NCI-H2081 (cell line): Measurements from ENCODE around the gene PAX3.
"Not testable (repeated sequence)": the region's sequence is repeated elsewhere in the genome, so short reads cannot be mapped to it uniquely, and the experiment has no call there.

Experiments
- DNase-seq, 2 experiments: peaks; one replicate each; lab custom pipeline; 2025; lab: John Stamatoyannopoulos, UW

Gene PAX3

DNA sequence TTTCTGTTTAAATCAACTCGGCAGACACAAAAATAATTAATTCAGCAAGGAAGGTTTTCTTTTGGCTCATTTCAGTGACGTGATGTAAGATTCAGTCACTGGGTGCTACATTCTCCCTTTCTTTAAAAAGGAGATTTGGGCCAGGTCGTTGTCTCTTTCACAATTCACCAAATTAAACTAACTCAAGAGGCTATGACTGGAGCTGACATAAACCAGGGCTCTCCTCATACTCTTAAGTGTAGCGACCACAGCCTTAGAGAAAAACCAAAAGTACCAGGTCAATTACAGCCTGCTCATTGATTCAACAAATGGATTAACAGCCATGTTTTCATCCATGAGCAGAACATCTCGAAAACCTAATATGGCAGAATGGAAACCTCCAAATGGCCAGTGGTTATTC lies 85.7 kb downstream of the PAX3 start:
- no peak for DNase-seq

DNA sequence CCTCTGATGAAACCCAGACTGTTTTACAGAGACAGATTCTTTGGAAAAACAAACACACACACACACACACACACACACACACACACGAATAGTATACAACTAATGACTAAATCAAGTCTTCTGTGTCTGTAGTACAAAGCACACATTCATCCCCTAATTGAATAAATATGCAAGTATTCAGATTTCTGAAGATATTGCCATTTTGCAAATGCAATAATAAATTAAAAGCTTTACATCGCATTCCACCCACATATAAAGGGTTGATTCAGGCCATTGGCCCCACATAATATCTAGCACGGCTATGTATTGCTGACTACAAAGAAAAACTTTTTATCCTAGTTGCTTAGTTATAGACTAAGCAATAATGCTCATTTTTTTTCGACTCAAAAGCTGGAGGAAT lies 86.2 kb downstream of the PAX3 start:
- no peak for DNase-seq

DNA sequence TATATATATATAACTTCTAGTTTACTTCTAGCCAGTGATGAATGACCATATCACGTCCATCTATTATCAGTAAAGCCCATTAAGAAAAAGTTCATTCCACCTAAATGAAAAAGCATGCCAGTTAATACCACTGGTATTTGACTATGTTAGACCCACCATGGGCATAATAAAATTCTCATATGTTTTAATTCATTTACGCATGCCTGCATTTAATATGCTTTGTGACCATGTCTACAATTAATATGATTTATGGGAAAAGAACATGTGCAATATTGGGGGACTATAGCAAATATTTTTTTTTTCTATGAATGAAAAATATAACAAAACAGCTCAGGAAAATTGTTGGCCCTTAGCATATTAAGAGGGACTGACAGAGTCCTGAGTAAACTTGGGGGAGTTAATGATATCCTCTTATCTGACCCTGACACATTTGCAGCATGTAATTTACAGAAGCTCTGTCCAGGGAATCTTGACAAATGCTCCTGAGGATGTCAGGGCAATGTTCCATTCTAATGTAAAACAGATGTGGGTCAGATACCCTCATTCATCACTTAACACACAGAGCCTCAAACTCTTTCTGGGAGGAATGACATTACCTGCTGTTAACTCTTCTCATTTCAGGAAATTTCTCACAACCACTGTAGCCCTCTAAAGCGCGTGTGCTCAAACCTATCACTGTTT lies 90.6 kb downstream of the PAX3 start:
- no peak for DNase-seq

DNA sequence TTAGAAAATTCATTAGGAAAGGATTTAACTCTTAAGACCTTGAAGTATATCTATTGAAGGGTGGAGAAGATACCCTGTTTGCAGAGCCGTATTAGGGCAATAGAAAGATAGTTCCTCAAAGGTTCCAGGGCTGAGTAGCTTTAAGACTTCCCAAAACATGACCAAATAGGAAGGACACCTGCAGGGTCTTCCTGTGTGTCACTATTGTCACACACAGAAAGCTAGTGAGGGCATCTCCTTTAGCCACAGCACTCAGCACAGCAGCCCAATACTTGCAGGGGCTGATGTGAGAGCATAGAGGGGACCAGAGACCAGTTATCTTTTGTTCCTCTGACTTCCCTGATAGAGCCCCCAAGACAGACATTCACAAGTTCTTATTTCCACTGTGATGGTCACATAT lies 93.7 kb downstream of the PAX3 start:
- DNase-seq, result no peak

DNA sequence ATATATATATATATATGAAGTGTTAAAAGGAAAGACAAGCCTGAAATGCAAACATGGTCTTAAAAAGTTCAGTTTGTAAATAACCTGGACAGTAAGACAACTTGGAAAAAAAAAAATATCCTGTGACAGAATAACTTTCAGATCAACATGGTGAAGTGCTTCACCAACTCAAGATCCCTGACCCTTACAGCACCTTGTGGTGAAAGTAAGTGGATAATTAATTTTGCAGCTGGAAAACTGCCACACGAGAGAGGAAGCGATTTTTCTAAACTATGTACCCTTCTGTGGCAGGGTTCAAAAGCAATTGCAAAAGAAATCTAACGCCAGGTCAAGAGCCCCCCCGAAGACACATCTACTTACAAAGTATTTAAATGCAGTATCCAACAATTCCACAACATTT lies 95.8 kb downstream of the PAX3 start:
- no peak for DNase-seq

DNA sequence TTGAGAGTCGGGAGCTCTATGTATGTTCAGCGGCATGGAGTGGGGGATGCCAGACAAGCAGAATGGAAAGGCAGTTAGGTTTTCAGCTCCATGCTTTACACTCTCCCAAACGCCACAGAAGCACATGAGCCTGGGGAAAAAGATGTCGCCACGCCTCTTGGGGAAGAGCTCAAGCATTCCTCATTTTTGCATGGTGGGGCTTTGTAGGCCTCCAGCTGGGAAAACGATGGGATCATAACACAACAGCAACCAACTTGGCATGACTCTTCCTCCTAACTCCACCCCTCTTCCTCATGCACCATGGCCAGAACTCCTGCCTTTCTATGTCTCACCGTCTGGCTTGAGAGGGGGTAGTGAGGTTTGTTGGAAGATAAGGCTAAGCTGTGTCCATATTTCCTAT lies 102.6 kb downstream of the PAX3 start:
- DNase-seq, result no peak

DNA sequence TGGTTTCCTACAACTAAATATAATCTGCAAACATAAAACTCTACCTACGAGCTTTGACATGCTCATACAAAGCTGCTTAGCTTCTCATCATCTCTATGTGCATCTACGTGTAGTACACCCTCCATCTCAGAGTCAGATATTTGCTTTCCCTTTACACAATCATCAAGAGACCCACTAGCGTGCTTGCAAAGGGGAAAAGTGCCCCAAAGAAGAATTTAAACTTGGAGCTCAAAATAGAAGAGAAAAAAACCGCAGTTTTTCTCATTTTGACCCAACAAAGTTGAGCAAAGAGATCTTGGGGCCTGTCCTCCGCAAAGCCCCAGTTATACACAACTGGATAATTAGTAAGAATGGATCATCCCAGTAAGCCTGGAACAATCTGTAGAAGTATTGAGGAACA lies 104.1 kb downstream of the PAX3 start:
- no peak for DNase-seq

DNA sequence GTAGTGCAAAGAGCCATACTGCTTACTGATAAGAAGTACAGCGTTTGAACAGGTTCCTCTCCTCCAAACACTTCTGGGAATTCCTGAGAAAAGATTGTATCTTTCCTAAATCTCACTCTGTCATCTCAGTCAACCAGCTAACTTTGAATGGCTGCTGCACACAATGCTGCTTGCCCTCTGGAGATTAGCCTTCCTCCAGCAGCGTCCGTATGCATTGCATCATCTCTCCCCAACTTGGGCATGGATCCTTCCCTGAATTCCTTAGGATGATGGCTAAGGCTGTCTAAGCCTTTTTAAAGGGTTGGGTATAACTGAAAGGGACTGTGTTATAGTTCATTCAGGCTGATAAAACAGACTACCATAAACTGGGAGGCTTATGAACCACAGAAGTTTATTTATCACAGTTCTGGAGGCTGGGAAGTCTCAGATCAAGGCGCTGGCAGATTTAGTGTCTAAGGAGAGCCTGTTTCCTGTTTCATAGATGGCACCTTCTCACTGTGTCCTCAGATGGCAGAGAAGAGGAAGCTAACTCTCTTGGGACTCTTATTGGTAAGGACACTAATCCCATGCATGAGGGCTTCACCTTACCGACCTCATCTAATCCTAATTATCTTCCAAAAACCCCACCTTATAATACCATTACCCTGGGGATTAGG lies 105.3 kb downstream of the PAX3 start:
- DNase-seq, result no peak

DNA sequence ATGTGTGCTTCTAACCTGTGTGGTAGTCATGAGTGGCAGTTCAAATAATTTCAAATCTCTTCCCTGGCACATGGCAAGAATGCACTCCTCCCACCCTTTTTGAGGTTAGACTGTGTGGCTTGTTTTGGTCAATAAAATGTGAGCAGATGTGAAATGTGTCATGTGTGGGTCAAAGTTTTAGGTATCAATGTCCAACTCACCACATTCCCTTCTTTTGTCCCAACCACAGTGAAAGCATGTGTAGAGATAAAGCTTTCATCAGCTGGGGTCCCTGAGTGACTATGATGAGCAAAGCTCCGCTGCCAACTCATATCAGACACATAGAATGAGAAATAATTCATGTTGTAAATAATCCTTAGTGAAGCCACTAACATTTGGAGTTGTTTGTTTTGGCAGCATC lies 118.2 kb downstream of the PAX3 start:
- no peak for DNase-seq

DNA sequence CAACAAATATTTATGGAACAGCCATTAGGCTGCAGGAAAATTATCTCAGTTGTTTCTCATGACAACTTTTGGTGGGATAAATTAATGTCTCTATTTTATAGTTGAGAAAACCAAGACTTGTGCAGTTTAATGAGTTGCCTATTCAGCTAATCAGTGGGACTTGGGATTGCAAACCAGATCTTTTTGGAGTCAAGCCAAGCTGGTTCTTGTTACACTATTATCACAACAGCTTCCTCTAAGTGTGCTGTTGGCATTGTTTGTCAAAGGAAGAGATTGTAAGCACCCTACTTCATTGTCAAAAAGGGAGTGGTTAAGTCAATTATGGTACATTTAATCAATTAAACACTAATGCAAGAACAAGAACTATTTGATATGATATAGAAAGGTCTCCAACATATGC lies 119.2 kb downstream of the PAX3 start:
- DNase-seq, result peak; percentile 26 to 48

DNA sequence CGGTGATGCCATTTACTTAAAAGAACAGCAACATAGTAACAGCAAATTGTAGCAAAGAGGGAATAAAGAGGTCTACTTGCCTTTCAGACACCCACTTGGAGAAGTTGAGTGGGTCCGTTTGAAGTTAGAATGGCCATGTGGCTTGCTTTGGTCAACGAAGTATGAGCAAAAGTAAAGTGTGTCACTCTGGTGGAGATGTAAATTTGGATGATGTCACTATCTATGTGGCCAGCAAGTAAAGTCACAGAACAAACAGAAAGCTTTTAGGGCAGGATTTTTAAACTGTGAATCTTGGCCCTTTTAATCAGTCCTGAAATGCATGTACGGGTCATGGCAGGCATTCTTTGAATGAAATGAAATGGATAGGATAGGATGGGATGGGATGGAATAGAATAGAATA lies 120.3 kb downstream of the PAX3 start:
- no peak for DNase-seq

DNA sequence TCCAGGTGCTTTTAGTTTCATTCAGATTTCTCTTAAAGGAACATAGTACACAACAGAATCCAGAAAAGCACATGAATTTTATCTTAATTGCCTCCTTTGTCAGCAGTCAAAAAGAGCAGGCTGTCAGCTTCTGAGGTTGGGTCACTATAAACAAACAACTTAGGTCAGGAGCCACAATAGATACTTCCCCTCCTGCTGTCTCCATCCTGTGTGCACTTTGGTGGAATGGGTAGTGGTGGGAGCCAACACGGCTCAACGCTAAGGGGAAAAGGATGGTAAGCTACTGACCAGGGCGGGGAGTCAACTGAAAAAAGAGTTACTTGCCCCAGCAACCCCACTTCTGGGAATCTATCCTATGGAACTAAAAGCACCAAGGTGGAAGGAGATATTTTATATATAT lies 121.9 kb downstream of the PAX3 start:
- DNase-seq, result peak; percentile 41 to 68

DNA sequence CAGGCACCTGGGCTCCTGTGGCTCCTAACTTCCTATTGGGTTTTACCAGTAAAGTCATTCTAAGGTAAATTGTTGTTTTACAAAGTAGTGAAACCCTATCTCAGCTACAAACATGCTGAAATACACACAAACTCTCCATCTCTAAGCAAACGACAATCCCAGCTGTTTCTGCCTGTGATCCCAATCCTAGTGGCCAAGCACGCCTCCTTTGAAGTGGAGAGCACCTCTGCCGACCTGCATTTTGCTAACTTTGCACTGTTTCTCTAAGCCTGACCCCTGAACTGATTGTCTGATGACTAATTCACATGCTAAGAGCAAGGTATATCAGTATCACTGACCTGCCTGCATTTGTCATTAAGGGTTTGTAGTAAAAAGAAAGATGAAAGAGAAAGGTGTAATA lies 124.3 kb downstream of the PAX3 start:
- DNase-seq, result no peak

DNA sequence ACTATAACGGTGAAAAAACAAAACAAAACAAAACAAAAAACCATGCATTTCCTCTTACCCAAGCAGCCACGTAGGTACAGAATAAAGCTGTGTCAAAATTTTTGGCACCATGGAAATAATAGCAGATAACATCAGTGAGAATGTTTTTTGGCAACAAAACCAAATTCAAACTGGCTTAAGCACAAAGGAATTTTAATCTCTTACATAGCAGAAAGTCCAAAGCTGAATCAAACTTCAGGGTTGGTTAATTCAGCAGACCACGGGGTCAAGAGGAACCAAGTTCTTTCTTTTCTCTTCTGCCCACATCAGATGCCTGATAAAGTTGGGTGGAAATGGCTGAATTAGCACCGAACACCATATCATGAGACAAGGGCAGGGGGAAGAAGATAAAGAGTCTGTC lies 129.5 kb downstream of the PAX3 start:
- DNase-seq, result no peak

DNA sequence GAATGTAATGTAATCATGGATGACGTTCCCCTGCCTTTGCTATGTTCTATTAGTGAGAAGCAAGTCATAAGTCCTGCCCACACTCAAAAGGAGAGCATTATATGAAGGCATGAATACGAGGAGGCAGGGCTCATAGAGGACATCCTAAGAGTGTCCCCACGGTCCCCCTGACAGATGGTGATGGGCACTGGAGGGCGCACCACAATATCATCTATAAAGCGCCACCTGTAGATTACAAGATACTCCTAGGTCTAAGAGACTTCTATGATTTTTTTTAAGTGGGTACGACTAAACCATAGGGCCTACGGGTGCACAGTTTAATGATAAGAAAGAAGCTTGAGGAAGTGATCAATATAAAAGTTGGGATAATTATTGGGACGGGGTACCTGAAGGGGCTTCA lies 131.0 kb downstream of the PAX3 start:
- DNase-seq, result no peak

DNA sequence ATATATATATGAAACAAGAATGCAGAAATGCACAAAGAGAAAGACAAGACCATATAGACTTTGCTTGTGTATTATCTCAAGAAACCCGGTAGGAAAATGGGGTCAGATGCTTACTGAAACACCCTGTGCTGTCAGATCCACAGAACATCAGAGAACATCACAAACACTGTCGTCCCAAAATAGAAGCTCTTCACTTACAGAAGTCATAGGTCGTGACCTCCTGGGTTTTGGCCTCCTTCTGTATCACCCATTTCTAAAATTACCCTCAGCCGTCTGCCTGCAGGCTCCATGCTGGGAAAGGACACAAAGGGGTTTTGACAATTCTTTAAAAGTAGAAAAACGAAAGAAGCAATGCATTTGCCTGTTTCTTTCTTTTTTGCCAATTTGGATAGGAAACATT lies 137.9 kb downstream of the PAX3 start:
- DNase-seq, result no peak

DNA sequence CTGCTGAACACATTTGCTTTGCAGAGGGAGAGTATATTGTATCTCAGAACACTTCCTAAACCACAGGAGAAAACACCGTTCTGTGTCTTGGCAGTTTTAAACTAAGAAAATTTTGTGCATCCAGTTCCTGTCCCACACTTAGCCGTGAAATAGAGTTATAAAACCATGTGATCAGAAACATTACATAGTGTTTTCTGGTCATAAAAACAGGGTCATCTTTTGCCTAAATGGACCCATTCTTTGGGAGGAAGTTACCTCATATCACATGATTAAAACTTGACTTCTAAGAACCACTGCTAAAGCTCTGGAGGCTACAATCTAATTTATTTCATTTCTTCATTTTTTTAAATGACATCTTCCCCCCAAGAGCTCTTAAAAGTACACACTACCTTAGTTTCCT lies 138.7 kb downstream of the PAX3 start:
- DNase-seq, result no peak

DNA sequence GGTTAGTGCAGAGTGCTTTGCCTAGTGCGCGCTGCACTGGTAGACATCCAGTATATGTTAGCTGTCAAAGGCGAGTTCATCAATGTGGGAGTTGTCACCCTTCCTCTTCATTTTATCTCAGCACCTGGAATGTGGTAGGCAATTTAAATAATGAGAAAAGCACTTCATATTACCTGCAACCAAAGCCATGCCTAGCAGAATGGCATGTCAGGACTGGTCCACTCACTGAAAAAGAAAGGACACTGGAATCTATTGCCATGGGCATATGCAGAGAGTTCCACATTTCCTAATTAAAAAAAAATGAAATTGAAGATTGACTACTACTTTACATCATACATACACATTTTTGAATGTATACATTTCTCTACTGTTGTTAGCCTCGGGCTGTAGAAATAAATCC lies 139.6 kb downstream of the PAX3 start:
- no peak for DNase-seq

DNA sequence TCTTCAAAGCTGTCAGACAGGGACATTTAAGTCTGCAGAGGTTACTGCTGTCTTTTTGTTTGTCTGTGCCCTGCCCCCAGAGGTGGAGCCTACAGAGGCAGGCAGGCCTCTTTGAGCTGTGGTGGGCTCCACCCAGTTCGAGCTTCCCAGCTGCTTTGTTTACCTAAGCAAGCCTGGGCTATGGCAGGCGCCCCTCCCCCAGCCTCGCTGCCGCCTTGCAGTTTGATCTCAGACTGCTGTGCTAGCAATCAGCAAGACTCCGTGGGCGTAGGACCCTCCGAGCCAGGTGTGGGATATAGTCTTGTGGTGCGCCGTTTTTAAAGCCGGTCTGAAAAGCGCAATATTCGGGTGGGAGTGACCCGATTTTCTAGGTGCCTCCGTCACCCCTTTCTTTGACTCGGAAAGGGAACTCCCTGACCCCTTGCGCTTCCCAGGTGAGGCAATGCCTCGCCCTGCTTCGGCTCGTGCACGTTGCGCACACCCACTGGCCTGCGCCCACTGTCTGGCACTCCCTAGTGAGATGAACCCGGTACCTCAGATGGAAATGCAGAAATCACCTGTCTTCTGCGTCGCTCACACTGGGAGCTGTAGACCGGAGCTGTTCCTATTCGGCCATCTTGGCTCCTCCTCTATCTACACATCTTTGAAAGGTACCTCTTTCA lies 143.7 kb downstream of the PAX3 start:
- not testable (repeated sequence) for DNase-seq
